ENCODE results near the gene KCNQ2. TPM values are rescaled to one million over a fixed set of nuclear protein-coding genes. Genes with fewer than 3 reads are reported as not detected.

Gene KCNQ2
- total RNA-seq, 1 donor, result 0.36 TPM

- Histone ChIP-seq H3K4me3 (ENCODE audit: insufficient read depth, low read length) (no peak overlapping the region), H3K27ac (ENCODE audit: low read depth, low read length) (no peak overlapping the region), H3K4me2 (ENCODE audit: insufficient read depth, low read length) (no peak overlapping the region), H2AFZ (ENCODE audit: low read length) (no peak overlapping the region), H4K20me1 (ENCODE audit: insufficient read depth, low read length) (no peaks in the 10 kb centered on the region), H3K79me2 (ENCODE audit: insufficient read depth, low read length) (no peaks in the 10 kb centered on the region), H3K4me1 (ENCODE audit: insufficient read depth, low read length) (no peaks in the 10 kb centered on the region), H3K27me3 (ENCODE audit: insufficient read depth, low read length) (peaks cover 4% of the 10 kb centered on the region), H3K36me3 (ENCODE audit: insufficient read depth, low read length) (no peaks in the 10 kb centered on the region), H3K9me3 (ENCODE audit: low read depth, low read length) (no peaks in the 10 kb centered on the region)
- no peak for DNase-seq (ENCODE audit: insufficient read length, low spot score, missing footprints)
- TF ChIP-seq CTCF (IDR thresholded peaks at IDR 0.05; ENCODE audit: extremely low read depth, low read depth, low read length), result no peak
Measured at GRCh38 chr20:63417738-63418120, 54.7 kb downstream of the KCNQ2 start.

GRCh38 chr20:63417097-63417737, 55.2 kb downstream of the KCNQ2 start:
- Histone ChIP-seq H3K27me3 (ENCODE audit: insufficient read depth, low read length) (peaks cover 4% of the 10 kb centered on the region), H3K79me2 (ENCODE audit: insufficient read depth, low read length) (no peaks in the 10 kb centered on the region), H2AFZ (ENCODE audit: low read length) (no peak overlapping the region), H3K27ac (ENCODE audit: low read depth, low read length) (no peak overlapping the region), H4K20me1 (ENCODE audit: insufficient read depth, low read length) (no peaks in the 10 kb centered on the region), H3K4me3 (ENCODE audit: insufficient read depth, low read length) (no peak overlapping the region), H3K36me3 (ENCODE audit: insufficient read depth, low read length) (no peaks in the 10 kb centered on the region), H3K4me2 (ENCODE audit: insufficient read depth, low read length) (no peak overlapping the region), H3K9me3 (ENCODE audit: low read depth, low read length) (no peaks in the 10 kb centered on the region), H3K4me1 (ENCODE audit: insufficient read depth, low read length) (no peaks in the 10 kb centered on the region)
- no peak for DNase-seq (ENCODE audit: insufficient read length, low spot score, missing footprints)
- TF ChIP-seq CTCF (IDR thresholded peaks at IDR 0.05; ENCODE audit: extremely low read depth, low read depth, low read length), result no peak

DNA sequence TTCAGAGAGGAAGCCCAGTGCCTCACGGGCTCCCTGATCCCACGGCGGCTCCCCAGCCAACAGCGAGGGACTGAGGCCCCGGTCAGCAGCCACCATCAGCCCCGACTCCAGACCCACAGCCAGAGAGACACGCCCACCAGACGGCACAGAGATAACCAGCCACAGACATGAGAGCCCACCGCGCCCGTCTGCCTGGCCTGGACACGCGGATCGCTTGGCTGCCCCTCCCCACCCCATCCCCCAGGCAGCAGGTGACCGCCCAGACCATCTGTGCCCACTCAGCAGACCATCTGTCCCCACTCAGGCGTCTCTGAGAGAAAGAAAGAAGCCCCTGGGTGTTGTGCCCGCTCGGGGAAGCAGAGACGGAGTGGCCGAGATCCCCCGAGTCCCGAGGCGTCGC, 55.8 kb downstream of the KCNQ2 start:
- Histone ChIP-seq H3K36me3 (ENCODE audit: insufficient read depth, low read length) (no peaks in the 10 kb centered on the region), H2AFZ (ENCODE audit: low read length) (no peak overlapping the region), H3K27me3 (ENCODE audit: insufficient read depth, low read length) (peaks cover 4% of the 10 kb centered on the region), H3K4me2 (ENCODE audit: insufficient read depth, low read length) (no peak overlapping the region), H3K4me3 (ENCODE audit: insufficient read depth, low read length) (no peak overlapping the region), H3K27ac (ENCODE audit: low read depth, low read length) (no peak overlapping the region), H3K79me2 (ENCODE audit: insufficient read depth, low read length) (no peaks in the 10 kb centered on the region), H4K20me1 (ENCODE audit: insufficient read depth, low read length) (no peaks in the 10 kb centered on the region), H3K9me3 (ENCODE audit: low read depth, low read length) (no peaks in the 10 kb centered on the region), H3K4me1 (ENCODE audit: insufficient read depth, low read length) (no peaks in the 10 kb centered on the region)
- DNase-seq (ENCODE audit: insufficient read length, low spot score, missing footprints), result no peak
- no peak for TF ChIP-seq CTCF (IDR thresholded peaks at IDR 0.05; ENCODE audit: extremely low read depth, low read depth, low read length)

GRCh38 chr20:63415647-63416391, 56.6 kb downstream of the KCNQ2 start:
- H2AFZ ChIP-seq (ENCODE audit: low read length), result no peak overlapping the region
- no peak overlapping the region for H3K4me3 ChIP-seq (ENCODE audit: insufficient read depth, low read length)
- H3K4me2 ChIP-seq (ENCODE audit: insufficient read depth, low read length), result no peak overlapping the region
- H3K9me3 ChIP-seq (ENCODE audit: low read depth, low read length), result no peaks in the 10 kb centered on the region
- H3K36me3 ChIP-seq (ENCODE audit: insufficient read depth, low read length), result no peaks in the 10 kb centered on the region
- TF ChIP-seq CTCF (IDR thresholded peaks at IDR 0.05; ENCODE audit: extremely low read depth, low read depth, low read length), result no peak
- DNase-seq (ENCODE audit: insufficient read length, low spot score, missing footprints), result no peak
- no peaks in the 10 kb centered on the region for H3K4me1 ChIP-seq (ENCODE audit: insufficient read depth, low read length)
- H3K27me3 ChIP-seq (ENCODE audit: insufficient read depth, low read length), result peaks cover 4% of the 10 kb centered on the region
- no peak overlapping the region for H3K27ac ChIP-seq (ENCODE audit: low read depth, low read length)
- no peaks in the 10 kb centered on the region for H4K20me1 ChIP-seq (ENCODE audit: insufficient read depth, low read length)
- H3K79me2 ChIP-seq (ENCODE audit: insufficient read depth, low read length), result no peaks in the 10 kb centered on the region

Measured in osteoblast (primary cell).